SIG-M5 treated with dmso at 0.1 percent for 504 hours (cell line): ENCODE results near the gene EME1.

Experiments
- DNase-seq: peaks from one replicate; lab custom pipeline; 2025; ENCODE audit not compliant: unreplicated experiment; lab: John Stamatoyannopoulos, UW

The EME1 gene

DNA sequence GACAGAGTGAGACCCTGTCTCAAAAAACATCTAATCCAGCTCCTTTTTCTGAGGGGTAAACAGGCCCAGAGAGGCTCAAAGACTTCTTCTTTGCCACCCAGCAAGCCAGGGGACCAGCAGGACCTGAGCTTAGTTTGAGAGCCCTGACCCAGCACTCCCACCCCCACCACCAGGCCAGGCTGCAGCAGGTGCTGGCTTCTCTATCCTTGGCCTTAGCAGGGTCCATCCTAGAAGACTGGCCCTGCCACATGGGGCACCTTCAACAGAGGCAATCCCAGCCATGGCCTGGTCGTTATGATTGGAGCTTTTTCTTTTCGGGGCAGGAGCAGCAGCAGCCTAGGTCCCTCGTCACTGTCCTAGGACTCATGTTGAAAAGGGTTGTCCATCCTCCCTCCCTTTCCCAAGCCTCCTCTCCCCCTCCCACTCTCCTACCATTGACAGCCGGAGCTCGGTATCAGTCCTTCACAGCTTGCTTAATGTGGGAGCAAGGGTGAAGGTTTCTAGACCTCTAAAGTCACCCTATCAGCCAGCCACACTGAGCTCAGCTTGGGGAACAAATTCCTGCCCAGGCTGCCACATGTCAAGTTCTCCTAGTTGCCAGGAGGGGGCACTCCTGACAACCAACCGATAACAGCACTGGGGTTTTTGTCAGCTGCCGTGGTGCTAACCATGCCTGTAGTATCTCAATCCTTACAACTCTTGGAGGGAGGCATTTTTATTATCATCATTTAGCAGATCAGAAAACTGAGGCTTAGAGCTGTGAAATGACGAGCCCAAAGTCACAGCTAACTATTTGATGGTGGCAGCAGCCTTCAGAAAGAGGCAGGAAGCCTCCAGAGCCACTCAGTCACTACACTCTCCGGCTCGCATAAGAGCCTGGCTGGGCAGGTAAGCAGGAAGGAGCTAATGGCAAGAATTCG lies 11.2 kb upstream of the EME1 start:
- peak; percentile 80 for DNase-seq

DNA sequence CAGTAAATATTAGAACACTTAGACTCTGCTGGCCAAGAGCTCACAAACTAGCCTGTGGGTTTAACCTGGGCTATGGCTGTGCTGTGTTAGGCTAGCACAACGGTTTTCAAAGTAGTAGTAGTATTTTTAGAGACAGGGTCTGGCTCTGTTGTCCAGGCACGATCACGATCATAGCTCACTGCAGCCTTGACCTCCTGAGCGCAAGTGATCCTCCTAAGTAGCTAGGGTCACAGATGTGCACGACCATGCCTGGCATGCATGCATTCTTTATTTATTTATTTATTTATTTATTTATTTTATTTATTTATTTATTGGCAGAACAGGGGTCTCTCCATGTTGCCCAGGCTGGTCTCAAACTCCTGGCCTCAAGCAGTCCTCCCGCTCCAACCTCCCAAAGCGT lies 10.4 kb upstream of the EME1 start:
- no peak for DNase-seq

DNA sequence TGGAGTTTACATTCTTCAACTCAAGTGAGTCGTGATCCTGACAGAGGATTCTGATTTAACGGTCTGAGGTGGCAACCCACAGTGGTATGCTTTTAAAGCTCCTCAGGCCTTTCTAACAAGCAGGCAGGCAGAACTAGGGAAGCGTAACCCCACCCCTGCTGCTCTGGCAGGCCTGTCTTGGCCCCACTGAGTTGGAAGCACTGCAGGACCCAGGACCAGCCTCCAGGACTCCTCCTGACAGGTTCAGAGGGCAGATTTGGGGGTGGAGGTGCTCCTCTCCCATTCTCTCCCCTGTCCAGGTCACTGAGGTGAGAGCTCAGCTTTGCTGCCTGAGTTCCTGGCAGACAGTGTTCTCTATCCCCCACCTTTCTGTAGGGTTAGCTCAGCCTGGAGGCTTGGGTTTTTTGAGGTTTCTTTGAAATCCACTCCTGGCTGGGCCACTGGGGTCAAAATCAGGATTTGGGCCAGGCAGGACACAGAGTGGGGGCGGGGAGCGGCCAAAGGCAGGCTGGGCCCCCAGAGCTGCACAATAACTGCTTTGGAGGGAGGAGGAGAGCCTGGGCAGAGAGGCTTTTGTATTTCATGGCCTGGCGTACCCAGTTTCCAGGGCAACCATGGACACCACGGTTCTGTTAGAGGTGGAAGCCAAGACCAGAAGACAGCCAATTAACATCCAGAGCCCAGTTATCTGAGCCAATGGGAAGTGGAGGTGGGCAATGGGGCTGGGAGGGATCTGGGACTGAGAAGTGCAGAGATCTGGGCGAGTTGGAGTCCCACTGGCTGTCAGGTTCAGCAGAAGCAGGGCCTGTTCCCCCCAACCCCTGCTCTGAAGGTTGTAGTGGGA lies 9.6 kb upstream of the EME1 start:
- DNase-seq = no peak

DNA sequence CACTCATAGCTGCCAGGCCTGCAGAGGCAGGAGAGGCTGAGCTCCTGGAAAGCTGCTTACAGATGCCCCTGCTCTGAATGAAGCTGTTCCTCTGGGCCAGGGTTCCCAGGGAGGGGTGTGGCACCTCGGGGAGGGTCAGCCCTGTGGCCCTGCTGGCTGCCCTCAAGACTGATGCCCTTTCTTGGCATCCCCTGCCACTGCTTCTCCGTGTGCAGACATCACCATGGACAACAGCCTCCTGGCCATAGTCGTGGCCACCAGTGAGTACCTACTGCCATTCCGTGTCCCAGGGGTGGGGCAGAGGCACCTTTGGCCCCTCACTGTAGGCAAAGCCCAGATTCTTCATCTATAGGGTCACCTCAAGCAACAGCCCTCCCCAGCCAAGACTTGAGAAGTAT lies 9.0 kb upstream of the EME1 start:
- no peak for DNase-seq

DNA sequence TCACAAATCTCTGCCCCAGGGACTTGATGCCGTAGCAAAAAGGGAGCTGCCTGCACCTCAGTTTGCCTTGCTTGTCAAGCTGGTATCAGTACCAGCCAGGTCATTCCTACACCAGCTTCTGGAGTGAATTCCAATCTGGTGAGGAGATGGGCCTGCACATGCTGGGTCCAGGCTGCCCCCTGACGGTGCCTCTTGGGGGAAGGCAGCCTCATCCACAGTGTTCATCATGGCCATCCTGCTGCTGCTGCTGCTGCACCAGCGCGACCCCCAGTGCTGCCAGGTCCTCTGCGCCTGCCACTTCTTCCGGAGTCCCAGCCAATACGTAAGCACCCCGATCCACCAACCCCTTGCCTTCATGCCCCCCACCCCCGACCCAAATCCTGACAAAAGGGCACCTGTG lies 8.3 kb upstream of the EME1 start:
- DNase-seq = no peak

DNA sequence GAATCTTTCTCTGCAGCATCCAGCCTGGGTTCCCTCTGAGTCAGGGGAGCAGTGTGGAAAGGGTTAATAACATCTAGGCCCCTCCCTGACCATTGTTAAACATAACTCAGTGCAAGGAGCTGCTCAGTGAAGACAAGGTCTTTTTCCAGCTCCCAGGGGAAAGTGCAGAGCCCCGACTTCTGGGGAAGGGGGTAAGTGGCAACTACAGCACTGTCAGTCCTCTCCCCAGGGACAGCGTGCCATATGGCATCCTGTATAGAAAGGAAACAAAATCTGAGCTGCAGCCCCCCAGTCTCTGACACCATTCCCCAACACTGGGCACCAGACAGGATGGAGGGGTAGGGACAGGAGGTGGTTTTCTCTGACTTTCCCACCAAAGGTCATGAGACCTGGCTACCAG lies 7.9 kb upstream of the EME1 start:
- no peak for DNase-seq

DNA sequence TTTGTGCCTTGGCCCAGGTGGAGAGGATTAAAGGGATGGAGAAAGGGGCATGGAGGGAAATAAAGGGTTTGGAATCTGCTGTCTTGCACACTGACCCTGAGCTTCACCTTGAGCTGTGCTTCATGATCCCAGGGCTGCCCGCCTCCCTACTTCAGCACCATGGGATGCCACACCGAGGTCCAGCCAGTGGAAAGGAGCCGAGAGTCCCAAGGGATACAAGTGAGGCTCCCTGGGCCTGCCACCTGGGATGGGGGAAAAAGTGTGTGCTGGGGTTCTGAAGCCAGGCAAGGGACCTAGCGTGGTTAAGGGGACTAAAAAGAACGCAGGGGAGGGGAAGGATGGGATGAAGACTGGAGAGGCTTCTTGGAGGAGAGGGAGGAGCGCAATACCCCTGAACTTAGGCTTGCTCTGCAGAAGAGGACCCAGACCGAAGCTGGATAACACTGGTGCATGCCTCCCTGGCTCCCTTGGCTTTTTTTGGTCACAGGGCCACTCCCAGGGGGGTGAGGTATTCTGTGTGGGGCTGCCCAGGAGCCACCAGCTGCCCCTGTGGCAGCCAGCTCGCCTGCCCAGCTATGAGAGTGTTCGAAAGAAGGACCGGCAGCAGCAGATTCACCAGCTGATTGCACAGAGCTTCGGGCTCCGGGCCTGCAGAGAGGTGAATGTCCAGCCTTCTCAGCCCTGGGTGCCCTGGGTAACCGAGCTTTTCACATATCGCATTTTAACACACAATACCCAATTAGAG lies 7.2 kb upstream of the EME1 start:
- DNase-seq = no peak

DNA sequence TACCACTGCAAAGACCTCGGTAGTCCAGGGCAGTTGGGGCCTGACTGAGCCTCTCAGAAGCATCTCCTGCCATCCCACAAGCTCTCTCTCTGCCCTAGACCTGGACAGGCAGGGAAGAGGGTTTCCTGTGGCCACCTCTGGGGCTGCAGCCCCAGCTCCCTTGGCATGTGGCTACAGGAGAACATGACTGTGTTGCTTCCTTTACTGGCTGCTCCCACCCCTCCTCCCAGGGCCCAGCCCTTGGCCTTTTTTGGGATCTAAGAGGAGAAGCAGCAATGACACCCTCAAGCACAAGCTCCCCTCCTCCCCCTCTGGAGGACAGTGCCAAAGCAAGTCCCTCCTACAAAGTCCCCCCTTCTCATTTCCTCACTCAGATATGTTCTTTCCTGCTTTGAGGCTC lies 5.6 kb upstream of the EME1 start:
- DNase-seq = no peak

DNA sequence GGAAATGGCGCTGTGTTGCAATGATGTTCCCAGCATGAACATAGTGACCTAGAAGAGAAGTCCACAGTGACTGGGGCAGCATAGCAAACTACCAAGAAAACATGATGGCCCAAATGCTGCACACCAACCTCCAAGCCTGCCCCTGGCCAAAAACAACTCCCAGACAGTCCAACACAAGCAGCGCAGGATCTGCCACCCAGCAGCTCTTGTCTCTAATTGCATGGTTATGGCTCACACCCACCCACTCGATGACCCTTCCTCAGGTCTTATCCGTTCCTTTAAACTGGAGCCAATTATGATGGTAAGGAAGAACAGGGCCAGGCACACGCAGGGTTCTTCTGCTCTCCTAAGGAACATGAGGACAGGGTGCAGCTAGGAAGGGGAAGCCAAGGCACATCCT lies 3.0 kb upstream of the EME1 start:
- no peak for DNase-seq

DNA sequence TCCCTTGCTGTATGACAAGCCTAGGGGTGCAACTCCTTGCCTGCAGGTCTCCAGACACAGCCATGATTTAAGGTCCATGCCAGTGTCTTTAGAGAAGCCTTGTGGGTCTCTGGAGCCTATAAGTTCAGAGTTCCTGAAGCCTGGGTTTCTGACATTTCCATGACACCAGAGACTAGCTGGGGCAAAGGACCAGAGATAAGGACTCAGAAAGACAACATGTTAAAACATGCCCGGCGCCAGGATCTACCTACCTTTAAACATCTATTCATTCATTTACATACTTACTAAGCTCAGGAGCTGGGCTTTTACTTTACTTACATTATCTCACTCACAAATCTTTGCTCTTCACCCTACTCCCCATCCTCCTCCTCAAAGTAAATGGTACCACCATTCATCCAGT lies 1.5 kb upstream of the EME1 start:
- no peak for DNase-seq

DNA sequence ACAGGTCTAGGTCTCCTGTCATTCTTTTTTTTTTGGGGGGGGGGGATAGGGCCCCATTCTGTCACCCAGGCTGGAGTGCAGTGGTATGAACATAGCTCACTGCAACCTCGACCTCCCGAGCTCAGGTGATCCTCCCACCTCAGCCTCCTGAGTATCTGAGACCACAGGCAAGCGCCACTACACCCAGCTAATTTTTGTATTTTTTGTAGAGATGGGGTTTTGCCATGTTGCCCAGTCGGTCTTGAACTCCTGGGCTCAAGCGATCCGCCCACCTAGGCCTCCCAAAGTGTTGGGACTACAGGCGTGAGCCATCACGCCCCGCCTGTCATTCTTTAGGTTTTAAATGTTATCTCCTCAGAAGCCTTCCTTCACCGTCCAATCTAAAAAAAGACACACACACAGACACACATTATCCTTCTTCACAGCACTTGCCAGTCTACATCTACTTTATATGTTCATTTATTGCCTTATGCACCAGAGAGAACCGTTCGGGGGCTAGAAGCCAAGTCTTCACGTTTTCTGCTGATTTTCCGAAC lies 739 bp upstream of the EME1 start:
- DNase-seq = no peak

DNA sequence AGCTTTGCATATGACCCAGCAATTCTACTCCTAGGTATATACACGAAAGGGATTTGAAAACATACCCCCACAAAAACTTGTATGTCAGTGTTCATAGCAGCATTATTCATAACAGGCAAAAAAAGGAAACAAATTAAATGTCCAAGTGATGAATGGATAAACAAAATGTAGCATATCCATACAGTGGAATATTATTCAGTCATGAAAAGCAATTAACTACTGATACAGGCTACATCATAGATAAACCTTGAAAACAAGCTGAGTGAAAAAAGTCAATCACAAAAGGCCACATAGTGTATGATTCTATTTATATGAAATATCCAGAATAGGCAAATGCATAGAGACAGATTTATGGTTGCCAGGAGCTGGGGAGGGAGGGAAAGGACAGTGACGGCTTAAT lies 676 bp downstream of the EME1 start:
- no peak for DNase-seq

DNA sequence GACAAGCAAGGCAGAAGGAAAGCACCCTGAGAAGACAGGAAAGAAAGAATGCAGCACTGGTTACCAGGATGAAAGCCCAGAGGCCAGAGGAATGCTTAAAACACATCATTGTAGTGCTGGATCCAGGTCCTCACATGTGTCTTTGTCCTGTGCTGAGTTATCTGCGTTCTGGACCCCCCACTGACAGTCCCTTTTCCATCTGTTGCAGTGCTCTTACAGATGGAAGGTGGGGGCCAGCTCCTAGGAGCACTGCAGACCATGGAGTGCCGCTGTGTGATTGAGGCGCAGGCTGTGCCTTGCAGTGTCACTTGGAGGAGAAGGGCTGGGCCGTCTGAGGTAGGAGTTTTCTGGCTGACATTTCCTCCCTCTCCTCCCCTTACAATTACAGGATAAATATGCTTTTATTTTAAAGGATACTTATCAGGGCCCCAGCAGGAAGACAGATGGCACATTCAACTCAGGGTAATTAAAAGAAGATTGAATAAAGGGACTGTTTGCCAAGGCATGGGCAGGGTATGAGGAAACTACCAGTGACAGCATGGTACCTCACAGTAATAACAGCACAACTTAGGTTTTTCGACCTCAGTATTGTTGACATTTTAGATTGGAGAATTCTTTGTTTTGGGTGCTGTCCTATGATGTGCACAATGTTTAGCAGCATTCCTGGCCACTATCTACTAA lies 3.0 kb downstream of the EME1 start:
- no peak for DNase-seq

DNA sequence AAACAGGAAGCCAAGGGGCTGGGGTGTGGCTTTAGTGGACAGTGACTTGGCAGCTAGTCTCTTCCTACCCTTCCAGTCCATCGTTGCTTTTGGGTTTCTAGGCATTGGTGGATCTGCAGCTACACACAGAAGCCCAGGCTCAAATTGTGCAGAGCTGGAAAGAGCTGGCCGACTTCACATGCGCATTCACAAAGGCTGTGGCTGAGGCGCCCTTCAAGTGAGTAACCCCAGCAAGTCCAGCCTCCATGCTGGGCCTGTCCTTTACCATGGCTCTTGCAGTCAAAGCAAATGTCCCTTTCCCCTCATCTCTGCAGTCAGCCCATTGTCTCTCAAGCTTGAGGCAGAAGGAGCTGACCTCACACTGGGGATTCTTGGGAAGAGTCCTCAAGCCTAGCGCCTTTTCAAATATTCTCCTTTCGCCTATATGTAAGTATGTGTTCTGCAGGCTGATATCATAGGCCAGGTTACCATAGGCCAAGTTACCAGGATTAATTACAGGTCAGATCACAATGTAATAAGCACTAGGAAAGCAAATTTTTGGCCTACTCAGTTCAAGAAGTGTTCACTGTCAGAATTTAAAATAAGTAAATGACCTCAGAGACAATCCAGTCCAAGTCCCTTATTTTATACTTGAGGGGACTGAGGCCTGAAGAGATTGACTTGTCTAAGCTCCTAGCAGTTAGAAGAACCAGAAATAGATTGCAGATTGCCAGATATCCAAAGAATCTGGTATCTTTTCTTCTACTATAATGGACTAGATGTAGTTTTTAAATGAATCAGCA lies 6.5 kb downstream of the EME1 start:
- no peak for DNase-seq

DNA sequence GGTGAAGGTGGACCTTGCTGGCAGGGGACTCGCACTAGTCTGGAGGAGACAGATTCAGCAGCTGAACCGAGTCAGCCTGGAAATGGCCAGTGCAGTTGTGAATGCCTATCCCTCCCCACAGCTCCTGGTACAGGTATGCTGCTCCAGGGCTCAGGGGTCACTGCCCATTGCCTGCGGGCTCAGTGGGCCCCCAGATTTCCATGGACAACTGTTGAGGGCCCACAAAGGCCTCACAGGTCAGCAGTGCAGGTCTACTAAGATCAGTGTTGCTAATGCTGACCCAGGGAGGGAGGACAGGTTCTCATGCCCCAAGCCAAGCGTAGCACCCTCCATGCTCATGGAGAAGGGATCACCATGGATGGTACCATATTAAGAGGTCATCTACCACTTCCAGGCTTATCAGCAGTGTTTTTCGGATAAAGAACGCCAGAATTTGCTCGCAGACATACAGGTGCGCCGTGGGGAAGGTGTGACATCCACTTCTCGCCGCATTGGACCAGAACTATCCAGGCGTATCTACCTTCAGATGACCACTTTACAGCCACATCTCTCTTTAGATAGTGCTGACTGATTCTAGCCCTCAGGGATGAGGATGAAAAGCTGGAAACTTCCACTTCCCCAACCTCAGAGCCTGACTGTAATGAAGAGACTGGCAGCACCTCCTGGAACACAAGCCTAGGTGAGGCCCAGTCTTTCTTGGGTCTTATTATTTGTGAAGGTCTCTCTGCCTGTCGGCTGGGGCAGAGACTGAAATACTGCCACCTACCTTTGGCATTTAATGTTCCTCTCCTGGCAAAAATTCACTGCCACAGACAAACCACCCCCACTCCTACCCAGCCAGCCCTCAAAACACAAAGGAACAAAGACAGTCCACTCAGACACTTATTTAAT lies 7.6 kb downstream of the EME1 start:
- no peak for DNase-seq

DNA sequence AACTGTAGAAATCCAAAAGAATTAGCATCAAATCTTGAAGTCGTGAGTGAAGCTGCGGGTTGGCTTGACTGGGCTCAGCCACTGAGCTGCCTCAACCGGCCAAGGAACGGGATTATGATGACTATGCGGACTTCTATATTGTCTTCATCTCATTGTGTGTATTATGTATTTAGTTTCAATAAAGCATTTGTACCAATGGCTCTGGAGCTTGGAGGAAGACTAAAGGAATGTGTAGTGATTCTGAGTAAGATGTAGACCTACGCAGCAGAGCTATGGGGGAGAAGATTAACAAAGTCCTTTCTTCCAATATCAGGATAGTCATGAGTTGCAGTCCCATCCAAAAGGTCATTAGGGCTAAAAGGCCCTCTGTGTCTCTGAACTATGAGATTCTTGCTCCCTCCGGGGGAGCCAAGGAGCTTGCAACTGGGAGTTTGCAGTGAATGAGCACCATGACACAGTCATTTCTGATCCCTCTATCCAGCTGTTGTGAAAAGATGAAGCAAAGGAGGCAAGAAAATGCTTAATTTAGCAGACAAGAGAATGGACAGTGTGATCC lies 8.3 kb downstream of the EME1 start:
- DNase-seq = no peak

DNA sequence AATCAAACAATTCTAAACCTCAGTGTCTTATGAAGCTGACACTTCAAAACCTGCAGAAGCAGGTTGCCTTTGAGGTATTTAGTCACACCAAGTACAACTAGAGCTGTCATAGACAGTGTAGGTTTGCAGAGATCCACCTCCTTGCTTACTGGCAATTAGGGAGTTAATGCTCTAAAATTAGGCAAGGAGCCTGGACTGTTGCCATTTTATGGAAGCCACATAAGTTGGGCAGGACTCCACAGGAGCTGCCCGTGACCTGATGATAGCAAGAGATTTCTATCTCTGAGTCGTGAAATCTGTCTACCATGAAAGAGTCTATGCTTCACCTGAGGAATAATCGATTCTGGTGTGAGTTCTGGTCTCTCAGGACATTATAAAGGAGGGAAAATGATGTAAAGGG lies 8.9 kb downstream of the EME1 start:
- DNase-seq = no peak

DNA sequence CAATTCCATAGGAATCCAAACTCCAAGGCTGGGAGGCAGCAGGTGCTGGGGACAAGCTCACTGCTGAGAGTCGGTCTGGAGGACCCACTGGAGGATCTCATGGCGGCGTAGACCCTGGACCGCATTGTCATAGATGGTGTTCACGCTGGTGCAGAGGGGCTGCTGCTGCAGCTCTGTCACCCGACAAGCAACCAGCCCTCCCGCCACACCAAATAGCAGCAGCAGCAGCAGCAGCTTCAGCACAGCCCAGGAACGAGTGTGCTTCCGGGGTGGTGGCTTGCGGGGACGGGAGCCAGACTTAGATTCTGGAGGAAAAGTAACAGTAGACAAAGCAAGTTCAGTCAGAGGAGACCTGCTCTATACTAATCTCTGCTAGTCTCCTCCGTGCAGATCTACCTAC lies 9.9 kb downstream of the EME1 start:
- DNase-seq = no peak

DNA sequence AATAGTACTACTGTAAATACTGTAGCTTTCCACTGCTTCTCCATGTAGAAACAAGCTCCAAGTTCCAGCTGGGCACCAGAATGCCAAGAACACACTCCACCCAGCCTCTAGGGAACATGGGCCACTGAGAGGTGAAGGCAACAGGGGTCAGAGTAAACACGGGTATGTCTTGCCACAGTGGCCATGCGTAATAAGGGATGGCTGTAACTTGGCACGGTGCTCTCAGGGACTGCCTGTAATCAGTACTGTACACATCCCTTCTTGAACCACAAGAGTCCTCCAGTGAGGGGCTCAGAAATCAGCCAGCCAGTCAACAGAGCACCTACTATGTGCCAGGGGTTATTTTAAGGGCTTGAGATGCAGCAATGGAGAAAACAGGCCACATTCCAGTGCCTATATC lies 13.5 kb downstream of the EME1 start:
- DNase-seq = no peak
